Endothelial cell of umbilical vein (primary cell): ENCODE data around the gene ERCC2. TPM values are rescaled to one million over a fixed set of nuclear protein-coding genes. Genes with fewer than 3 reads are reported as not detected.

ENCODE experiments used
- BruUV-seq: library from RNA; stranded (reverse); fragments of 400-500 nt; replicated peaks from 2 replicates; lab custom pipeline; 2021; lab: Mats Ljungman, UMichigan
- CTCF ChIA-PET: fragments of 300-600, 350-600 bp; sonication (Branson Sonifier 250); formaldehyde crosslinking; loops from one replicate; lab custom pipeline; 2021; ENCODE audit warnings: antibody characterized with exemption, inconsistent platforms; lab: Charles Lee
- POLR2A ChIA-PET: fragments of 300-600, 350-600 bp; sonication (Branson Sonifier 250); formaldehyde crosslinking; loops from one replicate; lab custom pipeline; 2021; ENCODE audit warnings: antibody characterized with exemption, inconsistent platforms; lab: Charles Lee
- DNase-seq: peaks from one replicate; pipeline ENCODE4 v3.0.0-alpha.2; 2011; ENCODE audit warnings: low read depth, low spot score
- FAIRE-seq: peaks from 2 replicates; lab custom pipeline; 2011; peaks lifted over from hg19 to GRCh38; lab: Jason Lieb, UNC
- H2AFZ ChIP-seq: 2 replicates; pipeline ENCODE4 v1.6.0; 2012; ENCODE audit warnings: low read depth, low read length, control low read depth, inconsistent platforms
- H3K27ac ChIP-seq: 2 replicates; pipeline ENCODE4 v1.5.1; 2011; ENCODE audit warnings: low read depth, mild to moderate bottlenecking, control low read depth, low read length, moderate library complexity; ENCODE audit not compliant: insufficient read depth
- H3K27me3 ChIP-seq, 2 experiments: 2 replicates each; pipeline versions ENCODE4 v1.6.0 to v1.6.1; 2011; ENCODE audit warnings: low read length in 2 of 2, mixed read lengths in 1 of 2; ENCODE audit not compliant: control insufficient read depth in 2 of 2, insufficient read depth in 2 of 2
- H3K36me3 ChIP-seq, 2 experiments: 2 replicates in 1 of 2; 3 replicates in 1 of 2; pipeline ENCODE4 v1.5.1; 2011; ENCODE audit warnings: low read length in 2 of 2, mild to moderate bottlenecking in 1 of 2, moderate library complexity in 1 of 2; ENCODE audit not compliant: control insufficient read depth in 2 of 2, insufficient read depth in 2 of 2; ENCODE audit errors: extremely low read depth in 1 of 2
- H3K4me1 ChIP-seq: 3 replicates; pipeline ENCODE4 v1.5.1; 2011; ENCODE audit warnings: mild to moderate bottlenecking, low read length; ENCODE audit not compliant: control insufficient read depth, insufficient read depth; ENCODE audit errors: extremely low read depth
- H3K4me2 ChIP-seq: 2 replicates; pipeline ENCODE4 v1.6.1; 2011; ENCODE audit warnings: low read length, control low read depth, mixed read lengths; ENCODE audit not compliant: insufficient read depth
- H3K4me3 ChIP-seq, 3 experiments: fragments of 200-600 bp in 1 of 3; sonication (generic), shearing (Covaris generic) in 1 of 3; replicated peaks in 1 of 3; 2 replicates each; pipeline ENCODE4 v1.5.1; 2011 to 2016; ENCODE audit warnings: control low read depth in 3 of 3, low read length in 3 of 3, mild to moderate bottlenecking in 2 of 3, inconsistent platforms in 1 of 3, low read depth in 1 of 3, moderate library complexity in 1 of 3; ENCODE audit not compliant: insufficient read depth in 1 of 3
- H3K79me2 ChIP-seq: 2 replicates; pipeline ENCODE4 v1.6.0; 2012; ENCODE audit warnings: low read length, inconsistent platforms; ENCODE audit not compliant: control insufficient read depth, insufficient read depth
- H3K9ac ChIP-seq: replicated peaks from 2 replicates; pipeline ENCODE3; 2011; ENCODE audit warnings: low read length, control low read depth; ENCODE audit not compliant: insufficient read depth; ENCODE audit errors: extremely low read depth
- H3K9me1 ChIP-seq: replicated peaks from 3 replicates; pipeline ENCODE4 v1.6.0; 2011; ENCODE audit warnings: mild to moderate bottlenecking, low read length; ENCODE audit not compliant: control insufficient read depth, insufficient read depth; ENCODE audit errors: extremely low read depth
- H3K9me3 ChIP-seq: replicated peaks from 2 replicates; pipeline ENCODE4 v1.5.1; 2012; ENCODE audit warnings: low read length, inconsistent platforms; ENCODE audit not compliant: control insufficient read depth, insufficient read depth
- H4K20me1 ChIP-seq: replicated peaks from 2 replicates; pipeline ENCODE3; 2011; ENCODE audit warnings: mild to moderate bottlenecking, low read length; ENCODE audit not compliant: control insufficient read depth, insufficient read depth; ENCODE audit errors: extremely low read depth
- EZH2 ChIP-seq: IDR thresholded peaks from 2 replicates; pipeline ENCODE4 v1.6.1; 2012; ENCODE audit warnings: borderline replicate concordance, low read depth, mild to moderate bottlenecking, moderate library complexity, low read length, inconsistent platforms; ENCODE audit not compliant: severe bottlenecking
- POLR2A ChIP-seq: IDR thresholded peaks from 2 replicates; pipeline ENCODE4 v1.6.1; 2012; ENCODE audit warnings: low read depth, mild to moderate bottlenecking, control low read depth, low read length
- POLR2AphosphoS5 ChIP-seq: IDR thresholded peaks from 2 replicates; pipeline ENCODE4 v1.6.1; 2012; ENCODE audit warnings: low read depth, mild to moderate bottlenecking, control low read depth, low read length, moderate library complexity; ENCODE audit not compliant: insufficient read depth
- dilution Hi-C: fragments of 300-500 bp; cut with MboI; formaldehyde crosslinking; loops from one replicate; pipeline ENCODE4 v1.15.0; 2019; ENCODE audit warnings: low sequenced_read_pairs; ENCODE audit not compliant: extremely low pct_ligation_motif_present
- intact Hi-C: fragments of 100-400 bp; cut with micrococcal nuclease; formaldehyde crosslinking; loops from one replicate; pipeline ENCODE4 v1.10.0; 2022
- polyA plus RNA-seq, 4 experiments: library from polyadenylated mRNA; depleted of rRNA in 3 of 4; stranded (reverse) in 3 of 4; unstranded in 1 of 4; fragments of >200 nt; gene quantifications; 2 replicates each; pipeline versions ENCODE4 v1.2.1 to v1.2.3, GENCODE V29; 2011 to 2012; ENCODE audit warnings: missing spikeins in 1 of 4
- total RNA-seq: library from RNA; stranded (reverse); gene quantifications from 2 replicates; pipeline ENCODE4 v1.2.3, GENCODE V29; 2021

The ERCC2 gene
- total and polyA plus RNA-seq, 2 donors (not counting 3 experiments of a cell fraction or from before 2014, with no cell fraction given) = 59.9 to 61.8 TPM

DNA sequence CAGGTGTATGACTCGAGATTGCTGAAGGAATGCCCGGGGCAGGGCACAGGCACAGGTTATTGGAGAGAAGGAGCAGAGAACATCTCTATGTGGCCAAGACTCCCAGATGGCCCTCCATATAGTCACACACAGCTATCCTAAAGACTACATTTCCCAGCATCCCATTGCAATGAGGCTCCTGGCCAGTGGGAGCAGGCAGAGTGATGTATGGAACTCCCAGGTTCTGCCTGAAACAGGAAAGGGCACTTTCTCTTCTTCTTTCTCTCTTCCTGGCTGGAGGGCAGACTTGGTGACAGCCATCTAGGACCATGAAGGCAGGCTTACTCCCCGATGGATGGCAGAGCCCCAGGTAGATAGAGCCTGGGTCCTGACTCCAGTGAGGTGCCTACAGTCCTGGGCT is 21.0 kb upstream of the ERCC2 start:
- TF ChIP-seq POLR2A (peak; percentile 43), EZH2 (no peak)
- Histone ChIP-seq H3K9me3 (no peaks in the 10 kb centered on the region), H2AFZ (no peak overlapping the region), H3K4me1 (peaks cover under 1% of the 10 kb centered on the region), H4K20me1 (no peaks in the 10 kb centered on the region), H3K79me2 (no peaks in the 10 kb centered on the region), H3K4me3 (no peak overlapping the region), H3K27me3 (no peaks in the 10 kb centered on the region), H3K4me2 (no peak overlapping the region), H3K36me3 (peaks cover 4 to 7% of the 10 kb centered on the region in 2 experiments), H3K9ac (no peak overlapping the region), H3K27ac (no peak overlapping the region), H3K9me1 (no peaks in the 10 kb centered on the region)
- FAIRE-seq (no peak), DNase-seq (no peak)
- dilution Hi-C loops (no loop called here), intact Hi-C loops (no loop called here)
- POLR2A ChIA-PET = no interaction called here
- CTCF ChIA-PET = interaction anchor here (1.2 to 2.1 kb wide), 2 partner anchors 11 to 87 kb away, joined by 4 to 5 read pairs; no protein-coding TSS in a partner anchor
- BruUV-seq = no TSS peak

DNA sequence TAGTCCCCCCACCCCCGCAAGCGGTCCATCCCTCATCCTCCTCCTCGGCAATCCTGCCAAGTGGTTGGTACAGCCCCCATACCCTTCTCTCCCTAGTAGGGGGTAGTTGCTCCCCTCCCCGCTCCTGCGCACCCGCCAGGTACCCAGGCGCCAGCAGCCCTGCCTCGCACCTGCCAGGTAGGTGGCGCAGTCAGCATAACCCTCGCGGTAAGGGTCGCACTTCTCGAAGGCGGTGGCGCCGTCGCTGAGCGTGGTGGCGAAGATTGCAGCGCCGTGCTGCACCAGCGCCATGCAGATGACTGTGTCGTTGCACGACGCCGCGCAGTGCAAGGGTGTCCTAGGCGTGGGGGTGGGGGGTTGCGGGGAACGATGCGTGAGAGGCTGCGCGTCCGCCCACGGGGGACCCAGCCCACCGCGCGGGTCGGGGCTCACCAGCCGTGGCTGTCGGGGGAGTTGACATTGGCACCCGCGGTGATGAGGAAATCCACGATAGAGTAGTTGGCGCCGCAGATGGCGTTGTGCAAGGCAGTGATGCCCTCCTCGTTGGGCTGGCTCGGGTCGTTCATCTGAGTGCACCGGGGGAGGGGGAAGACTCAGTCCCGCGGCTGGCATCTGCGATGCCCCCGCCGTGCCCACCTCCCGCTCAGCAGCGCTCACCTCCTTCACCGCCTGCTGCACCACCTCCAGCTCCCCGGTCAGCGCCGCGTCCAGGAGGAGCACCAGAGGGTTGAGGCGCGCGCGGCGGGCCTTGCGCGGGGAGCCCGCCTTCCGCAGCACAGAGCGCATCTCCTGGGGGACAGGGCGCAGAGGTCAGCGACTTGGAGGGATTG is 15.2 kb upstream of the ERCC2 start:
- peaks cover 0 to 3% of the 10 kb centered on the region in 2 experiments for H3K27me3 ChIP-seq
- peaks cover 8% of the 10 kb centered on the region for H3K4me1 ChIP-seq
- H3K9me1 ChIP-seq = no peaks in the 10 kb centered on the region
- no peaks in the 10 kb centered on the region for H3K9me3 ChIP-seq
- FAIRE-seq (no peak), DNase-seq (no peak)
- no peak for TF ChIP-seq POLR2AphosphoS5
- ChIA-PET CTCF (interaction anchor here (1.7 kb wide), 1 partner anchor 16 kb away, joined by 4 read pairs; the partner anchor contains the start of gene ERCC2), POLR2A (no interaction called here)
- H3K36me3 ChIP-seq = no peaks in the 10 kb centered on the region
- H3K4me3 ChIP-seq = no peak overlapping the region
- BruUV-seq = no TSS peak
- H3K9ac ChIP-seq = no peak overlapping the region
- H3K27ac ChIP-seq = no peak overlapping the region
- intact Hi-C loops = no loop called here
- H3K79me2 ChIP-seq = no peaks in the 10 kb centered on the region
- no peak overlapping the region for H2AFZ ChIP-seq
- H4K20me1 ChIP-seq = no peaks in the 10 kb centered on the region
- peak overlapping the region; percentile 49 for H3K4me2 ChIP-seq
- dilution Hi-C loops = no loop called here
